Esophagus muscularis mucosa (tissue), 4 donors: ENCODE measurements around the gene VTI1A.

Source experiments
- CTCF ChIP-seq, 3 experiments: fragments of 200-600 bp in 2 of 3; fragments of 450-650 bp in 1 of 3; sonication (generic) in 2 of 3; IDR thresholded peaks; one replicate each; pipeline ENCODE4 v1.5.1; 2017 to 2019; ENCODE audit warnings: antibody characterized with exemption in 3 of 3, mild to moderate bottlenecking in 2 of 3, moderate library complexity in 1 of 3
- EP300 ChIP-seq: sonication (generic); formaldehyde crosslinking; IDR thresholded peaks from one replicate; pipeline ENCODE4 v1.6.1; 2017; ENCODE audit warnings: antibody characterized with exemption
- POLR2A ChIP-seq: fragments of 450-650 bp; IDR thresholded peaks from one replicate; pipeline ENCODE4 v1.6.1; 2017; ENCODE audit warnings: antibody characterized with exemption, moderate library complexity, mild to moderate bottlenecking, low read depth
- POLR2AphosphoS5 ChIP-seq, 2 donors: sonication (generic); formaldehyde crosslinking; IDR thresholded peaks; one replicate each; pipeline ENCODE4 v1.6.1; 2017; ENCODE audit warnings: antibody characterized with exemption in 2 of 2

- TF ChIP-seq CTCF (IDR thresholded peaks at IDR 0.05) (no peak), POLR2AphosphoS5 (IDR thresholded peaks at IDR 0.05) (no peak), POLR2A (no peak), EP300 (no peak)
These were observed 62.7 kb downstream of the VTI1A start for GRCh38 chr10:112509558-112510291.
